GM12878 (cell line): Measurements from ENCODE around the gene ASIC4.

ENCODE experiments used
- BCLAF1 ChIP-seq: fragments of 450-650 bp; IDR thresholded peaks from 2 replicates; pipeline ENCODE4 v1.6.1; 2017; ENCODE audit warnings: antibody characterized with exemption, mild to moderate bottlenecking, moderate library complexity
- EGR1 ChIP-seq, 2 experiments: IDR thresholded peaks; 1 replicate in 1 of 2; 2 replicates in 1 of 2; pipeline ENCODE4 v1.6.1; 2011 to 2012; ENCODE audit warnings: low read depth in 2 of 2, low read length in 2 of 2, borderline replicate concordance in 1 of 2, mild to moderate bottlenecking in 1 of 2, moderate library complexity in 1 of 2
- MLLT1 ChIP-seq: fragments of 450-650 bp; IDR thresholded peaks from 2 replicates; pipeline ENCODE4 v1.6.1; 2016; ENCODE audit warnings: mild to moderate bottlenecking
- NFIC ChIP-seq: IDR thresholded peaks from 2 replicates; pipeline ENCODE4 v1.6.1; 2012; ENCODE audit warnings: low read depth, mild to moderate bottlenecking, inconsistent platforms, low read length, moderate library complexity
- PBX3 ChIP-seq: IDR thresholded peaks from 2 replicates; pipeline ENCODE4 v1.6.1; 2011; ENCODE audit warnings: mild to moderate bottlenecking, low read depth, low read length, moderate library complexity; ENCODE audit not compliant: insufficient replicate concordance
- POLR2A ChIP-seq: IDR thresholded peaks from 2 replicates; pipeline ENCODE4 v1.6.1; 2011; ENCODE audit warnings: low read depth, mild to moderate bottlenecking, low read length
- POLR2AphosphoS5 ChIP-seq: IDR thresholded peaks from 2 replicates; pipeline ENCODE4 v1.6.1; 2011; ENCODE audit warnings: mild to moderate bottlenecking, low read length, inconsistent platforms
- TF ChIP-seq, protein P1 (sequence below), 3 experiments: IDR thresholded peaks in 2 of 3; conservative IDR thresholded peaks in 1 of 3; 2 replicates each; pipeline ENCODE4 v1.5.1; 2011; ENCODE audit warnings: low read depth in 3 of 3, low read length in 3 of 3, mild to moderate bottlenecking in 3 of 3, control low read depth in 2 of 3, moderate library complexity in 2 of 3, inconsistent platforms in 1 of 3, mixed read lengths in 1 of 3; ENCODE audit not compliant: control insufficient read depth in 2 of 3, insufficient read depth in 1 of 3; ENCODE audit errors: extremely low read depth in 1 of 3
- TF ChIP-seq, protein P2 (sequence below): IDR thresholded peaks from 2 replicates; pipeline ENCODE4 v1.6.1; 2012; ENCODE audit warnings: low read depth, low read length, improper control_type of control experiment

GRCh38 chr2:219465659-219466561 lies 48.4 kb upstream of the ASIC4 start:
- no peak for TF ChIP-seq MLLT1
- TF ChIP-seq, protein P1, sequence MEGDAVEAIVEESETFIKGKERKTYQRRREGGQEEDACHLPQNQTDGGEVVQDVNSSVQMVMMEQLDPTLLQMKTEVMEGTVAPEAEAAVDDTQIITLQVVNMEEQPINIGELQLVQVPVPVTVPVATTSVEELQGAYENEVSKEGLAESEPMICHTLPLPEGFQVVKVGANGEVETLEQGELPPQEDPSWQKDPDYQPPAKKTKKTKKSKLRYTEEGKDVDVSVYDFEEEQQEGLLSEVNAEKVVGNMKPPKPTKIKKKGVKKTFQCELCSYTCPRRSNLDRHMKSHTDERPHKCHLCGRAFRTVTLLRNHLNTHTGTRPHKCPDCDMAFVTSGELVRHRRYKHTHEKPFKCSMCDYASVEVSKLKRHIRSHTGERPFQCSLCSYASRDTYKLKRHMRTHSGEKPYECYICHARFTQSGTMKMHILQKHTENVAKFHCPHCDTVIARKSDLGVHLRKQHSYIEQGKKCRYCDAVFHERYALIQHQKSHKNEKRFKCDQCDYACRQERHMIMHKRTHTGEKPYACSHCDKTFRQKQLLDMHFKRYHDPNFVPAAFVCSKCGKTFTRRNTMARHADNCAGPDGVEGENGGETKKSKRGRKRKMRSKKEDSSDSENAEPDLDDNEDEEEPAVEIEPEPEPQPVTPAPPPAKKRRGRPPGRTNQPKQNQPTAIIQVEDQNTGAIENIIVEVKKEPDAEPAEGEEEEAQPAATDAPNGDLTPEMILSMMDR (IDR thresholded peaks at IDR 0.05 in 2 of 3, conservative IDR thresholded peaks at IDR 0.05 in 1 of 3; ENCODE audit: control insufficient read depth in 2 of 3, extremely low read depth in 1 of 3, insufficient read depth in 1 of 3, low read depth in 3 of 3, low read length in 3 of 3) = no peak
- no peak for TF ChIP-seq POLR2A
- TF ChIP-seq, protein P2, sequence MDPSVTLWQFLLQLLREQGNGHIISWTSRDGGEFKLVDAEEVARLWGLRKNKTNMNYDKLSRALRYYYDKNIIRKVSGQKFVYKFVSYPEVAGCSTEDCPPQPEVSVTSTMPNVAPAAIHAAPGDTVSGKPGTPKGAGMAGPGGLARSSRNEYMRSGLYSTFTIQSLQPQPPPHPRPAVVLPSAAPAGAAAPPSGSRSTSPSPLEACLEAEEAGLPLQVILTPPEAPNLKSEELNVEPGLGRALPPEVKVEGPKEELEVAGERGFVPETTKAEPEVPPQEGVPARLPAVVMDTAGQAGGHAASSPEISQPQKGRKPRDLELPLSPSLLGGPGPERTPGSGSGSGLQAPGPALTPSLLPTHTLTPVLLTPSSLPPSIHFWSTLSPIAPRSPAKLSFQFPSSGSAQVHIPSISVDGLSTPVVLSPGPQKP = no peak
- no peak for TF ChIP-seq BCLAF1
- no peak for TF ChIP-seq POLR2AphosphoS5
- no peak for TF ChIP-seq NFIC
- TF ChIP-seq PBX3 = peak; percentile 45
- TF ChIP-seq EGR1 (IDR thresholded peaks at IDR 0.05; ENCODE audit: borderline replicate concordance in 1 of 2, low read depth in 2 of 2, low read length in 2 of 2) = no peak
